Testis (tissue), 5 donors: ENCODE data around the gene SOS2. TPM values are rescaled to one million over a fixed set of nuclear protein-coding genes. Genes with fewer than 3 reads are reported as not detected.

Source experiments
- DNase-seq: peaks from one replicate; pipeline ENCODE4 v3.0.0-alpha.2; 2019
- H3K27ac ChIP-seq, 2 donors: fragments of 200-600 bp; sonication (generic); one replicate each; pipeline ENCODE4 v1.5.1; 2019
- H3K27me3 ChIP-seq: fragments of 200-600 bp; sonication (generic); one replicate; pipeline ENCODE4 v1.5.1; 2019
- H3K36me3 ChIP-seq: fragments of 200-600 bp; sonication (generic); one replicate; pipeline ENCODE4 v1.5.1; 2017; ENCODE audit warnings: low read depth; ENCODE audit errors: missing control alignments
- H3K4me1 ChIP-seq: fragments of 200-600 bp; sonication (generic); one replicate; pipeline ENCODE4 v1.5.1; 2019
- H3K4me3 ChIP-seq, 2 donors: fragments of 200-600 bp; sonication (generic); one replicate each; pipeline ENCODE4 v1.5.1; 2017 to 2019
- H3K9me3 ChIP-seq: fragments of 200-600 bp; sonication (generic); one replicate; pipeline ENCODE4 v1.5.1; 2017
- CTCF ChIP-seq, 3 experiments: fragments of 450-650 bp in 2 of 3; fragments of 200-600 bp in 1 of 3; sonication (generic) in 1 of 3; IDR thresholded peaks; one replicate each; pipeline ENCODE4 v1.5.1; 2016 to 2019; ENCODE audit warnings: antibody characterized with exemption in 3 of 3, mild to moderate bottlenecking in 2 of 3, moderate library complexity in 1 of 3
- POLR2A ChIP-seq: fragments of 450-650 bp; IDR thresholded peaks from one replicate; pipeline ENCODE4 v1.6.1; 2017; ENCODE audit warnings: antibody characterized with exemption, mild to moderate bottlenecking, moderate library complexity
- WGBS, 2 donors: methylation state at CpG; one replicate each; pipeline ENCODE4 v1.1.5; 2018; 5-methylcytosine and 5-hydroxymethylcytosine counted together
- intact Hi-C: fragments of 100-400 bp; cut with DNase I; formaldehyde crosslinking; loops from one replicate; pipeline ENCODE4 v1.15.1; 2023; ENCODE audit warnings: low total_unique reads
- long read RNA-seq, 2 donors: transcript quantifications; one replicate each; lab custom pipeline, GENCODE V29; 2026
- polyA plus RNA-seq: library from polyadenylated mRNA; stranded (reverse); fragments of 350-450 nt; fragmentation: Illumina TruSeq; extraction: RNeasy Lipid Tissue Mini Kit (QIAGEN cat#74804); gene quantifications from one replicate; pipeline ENCODE4 v1.2.3, GENCODE V29; 2014; ENCODE audit warnings: low read depth, low replicate concordance; ENCODE audit not compliant: insufficient read depth
- total RNA-seq, 2 donors: library from RNA; depleted of rRNA; stranded (reverse); fragments of >200 nt; gene quantifications; one replicate each; pipeline ENCODE4 v1.2.3, GENCODE V29; 2016

SOS2 gene
- total RNA-seq (10 to 100 TPM; 48.6 to 56.6 TPM), polyA plus RNA-seq (59.7 TPM)
- long read RNA-seq, donor 1, full-length matches to known transcripts = 2 of 2 reads
- long read RNA-seq, donor 1, partial matches to known transcripts = 0 of 2 reads
- long read RNA-seq, donor 1, other reads (novel, unspliced or antisense) = 0 of 2 reads
- long read RNA-seq, donor 2, partial matches to known transcripts = 17 of 17 reads
- long read RNA-seq, donor 2, other reads (novel, unspliced or antisense) = 0 of 17 reads

DNA sequence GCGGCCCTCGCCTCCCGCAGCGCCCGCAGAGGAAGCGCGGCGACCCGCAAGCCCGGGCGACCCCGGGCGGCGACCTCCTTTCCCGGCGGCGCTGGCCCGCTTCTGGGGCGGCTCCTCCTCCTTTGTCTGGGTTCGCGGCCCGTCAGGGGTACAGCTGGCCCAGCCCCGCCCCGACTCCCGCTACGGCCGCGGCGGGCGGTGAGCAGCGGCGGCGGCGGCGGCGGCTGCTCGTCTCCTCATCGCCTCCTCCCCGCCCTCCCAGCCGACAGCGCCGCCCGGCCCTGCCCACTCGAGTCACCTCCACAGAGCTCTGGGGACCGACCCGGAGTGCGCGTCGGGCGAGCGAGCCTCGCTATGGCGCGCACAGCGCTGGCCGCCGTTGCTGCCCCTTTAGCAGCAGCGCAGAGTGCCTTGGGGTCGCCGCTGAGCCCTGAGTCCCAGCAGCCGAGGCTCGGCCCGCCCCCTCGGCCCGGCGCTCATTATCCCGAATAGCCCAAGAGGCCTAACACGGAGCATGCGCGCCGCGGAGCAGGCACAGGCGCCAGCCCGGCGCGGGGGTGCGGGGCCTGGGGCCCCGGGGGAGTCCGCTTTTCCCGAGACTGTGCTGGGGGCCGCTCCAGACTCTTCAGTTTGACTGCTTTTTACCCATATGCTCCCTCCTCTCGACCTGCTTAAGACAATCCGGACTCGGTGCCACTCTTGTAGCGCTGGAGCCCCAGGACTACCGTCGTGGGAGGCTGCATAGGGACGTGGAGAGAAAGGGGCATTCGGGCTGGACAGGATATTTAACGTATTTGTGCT lies at the start of gene SOS2:
SOS2 (minus strand) TSS at position 104 of the 801 bp plus-strand sequence. CDS start 295 bp downstream, outside the sequence.
- Histone ChIP-seq H3K4me3 (peak within 1 kb of the TSS; percentile 83 to 85), H3K4me1 (peaks cover 10% of the 10 kb centered on the region), H3K36me3 (no peaks in the 10 kb centered on the region), H3K27ac (peak within 1 kb of the TSS; percentile 96 to 98), H3K27me3 (no peaks in the 10 kb centered on the region), H3K9me3 (no peaks in the 10 kb centered on the region)
- 0% methylated on average over 12 to 20 of the region's 90 CpGs for WGBS, 2 donors
- intact Hi-C loops = no loop called here
- peak; percentile 93 for DNase-seq
- TF ChIP-seq POLR2A = no peak
- no peak for TF ChIP-seq CTCF (IDR thresholded peaks at IDR 0.05)

- 93 to 100% methylated on average over 1 of the region's 1 CpG for WGBS, 2 donors
- Histone ChIP-seq H3K27ac (no peak overlapping the region), H3K4me3 (no peak overlapping the region), H3K9me3 (no peaks in the 10 kb centered on the region), H3K4me1 (no peaks in the 10 kb centered on the region), H3K27me3 (no peaks in the 10 kb centered on the region), H3K36me3 (no peaks in the 10 kb centered on the region)
- DNase-seq = no peak
- intact Hi-C loops = no loop called here
- TF ChIP-seq CTCF (IDR thresholded peaks at IDR 0.05) (no peak), POLR2A (no peak)
These were observed 41.1 kb upstream of the SOS2 start for GRCh38 chr14:50272498-50272897.

- no peaks in the 10 kb centered on the region for H3K9me3 ChIP-seq
- no peak overlapping the region for H3K27ac ChIP-seq
- no peaks in the 10 kb centered on the region for H3K27me3 ChIP-seq
- TF ChIP-seq POLR2A (no peak), CTCF (IDR thresholded peaks at IDR 0.05) (no peak)
- intact Hi-C loops = no loop called here
- no peak overlapping the region for H3K4me3 ChIP-seq
- no peaks in the 10 kb centered on the region for H3K4me1 ChIP-seq
- 82 to 84% methylated on average over 6 of the region's 6 CpGs for WGBS, 2 donors
- no peaks in the 10 kb centered on the region for H3K36me3 ChIP-seq
- no peak for DNase-seq
These were observed 39.6 kb upstream of the SOS2 start for GRCh38 chr14:50270932-50271331.

DNA sequence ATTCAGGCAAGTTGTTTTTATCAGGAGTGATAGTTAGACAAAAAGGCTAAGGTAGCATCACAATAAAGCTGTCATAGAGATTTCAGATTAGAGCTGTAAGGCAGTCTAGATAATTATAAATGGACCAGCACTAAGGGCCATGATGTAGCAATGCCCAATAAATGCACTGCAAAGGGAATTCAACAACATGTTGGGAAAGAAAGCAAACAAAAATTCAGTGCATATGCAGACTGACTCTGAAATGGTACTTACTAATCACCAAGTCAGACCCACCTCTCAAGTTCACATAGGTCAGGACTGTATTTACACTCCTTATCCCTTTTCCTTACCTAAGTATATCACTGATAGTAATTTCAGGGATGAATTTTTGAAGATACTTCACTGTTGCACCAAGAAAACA lies 33.7 kb upstream of the SOS2 start:
- TF ChIP-seq POLR2A (no peak), CTCF (IDR thresholded peaks at IDR 0.05) (no peak)
- intact Hi-C loops = no loop called here
- H3K27ac ChIP-seq = no peak overlapping the region
- no peaks in the 10 kb centered on the region for H3K36me3 ChIP-seq
- DNase-seq = no peak
- no peaks in the 10 kb centered on the region for H3K9me3 ChIP-seq
- no peak overlapping the region for H3K4me3 ChIP-seq
- H3K27me3 ChIP-seq = no peaks in the 10 kb centered on the region
- H3K4me1 ChIP-seq = no peaks in the 10 kb centered on the region
